Measurements from ENCODE around the gene GRID1. TPM values are rescaled to one million over a fixed set of nuclear protein-coding genes. Genes with fewer than 3 reads are reported as not detected.
"Not testable (repeated sequence)": the region's sequence is repeated elsewhere in the genome, so short reads cannot be mapped to it uniquely, and the experiment has no call there.

The GRID1 gene
- total RNA-seq, 1 donor from 2014 or later: 1.4 TPM

GRCh38 chr10:85862771-85863170 is 503.8 kb downstream of the GRID1 start:
- DNase-seq: no peak

- DNase-seq: no peak
These were observed 504.9 kb downstream of the GRID1 start for GRCh38 chr10:85861513-85862197.

- DNase-seq: no peak
These were observed 506.7 kb downstream of the GRID1 start for GRCh38 chr10:85859859-85860258.

- DNase-seq: no peak
These were observed 507.6 kb downstream of the GRID1 start for GRCh38 chr10:85858776-85859515.

GRCh38 chr10:85857791-85858190 is 508.8 kb downstream of the GRID1 start:
- DNase-seq: no peak

- DNase-seq: no peak
These were observed 509.3 kb downstream of the GRID1 start for GRCh38 chr10:85857305-85857704.

- DNase-seq: no peak
These were observed 514.7 kb downstream of the GRID1 start for GRCh38 chr10:85851934-85852333.

- no peak for DNase-seq
These were observed 515.3 kb downstream of the GRID1 start for GRCh38 chr10:85851325-85851724.

GRCh38 chr10:85850736-85851135 is 515.9 kb downstream of the GRID1 start:
- no peak for DNase-seq

GRCh38 chr10:85849315-85849714 is 517.3 kb downstream of the GRID1 start:
- peak; percentile 21 for DNase-seq

- DNase-seq: peak; percentile 13
These were observed 517.8 kb downstream of the GRID1 start for GRCh38 chr10:85848756-85849155.

GRCh38 chr10:85847085-85847484 is 519.5 kb downstream of the GRID1 start:
- DNase-seq: no peak

- not testable (repeated sequence) for DNase-seq
These were observed 527.9 kb downstream of the GRID1 start for GRCh38 chr10:85838660-85839059.

- DNase-seq: no peak
These were observed 533.6 kb downstream of the GRID1 start for GRCh38 chr10:85832988-85833387.

- DNase-seq: no peak
These were observed 535.2 kb downstream of the GRID1 start for GRCh38 chr10:85831422-85831821.

GRCh38 chr10:85826377-85826776 is 540.2 kb downstream of the GRID1 start:
- no peak for DNase-seq

- no peak for DNase-seq
These were observed 555.2 kb downstream of the GRID1 start for GRCh38 chr10:85811405-85811804.

GRCh38 chr10:85810674-85811073 is 555.9 kb downstream of the GRID1 start:
- DNase-seq: no peak

GRCh38 chr10:85795460-85795859 is 571.1 kb downstream of the GRID1 start:
- DNase-seq: no peak

- DNase-seq: no peak
These were observed 572.0 kb downstream of the GRID1 start for GRCh38 chr10:85794553-85794952.

GRCh38 chr10:85792533-85792858 is 574.1 kb downstream of the GRID1 start:
- DNase-seq: no peak

- peak; percentile 77 for DNase-seq
These were observed 574.6 kb downstream of the GRID1 start for GRCh38 chr10:85791818-85792532.
